Prostate gland (tissue), 2 donors: ENCODE data around the gene MPZL2. TPM values are rescaled to one million over a fixed set of nuclear protein-coding genes. Genes with fewer than 3 reads are reported as not detected.

Experiments used
- DNase-seq: peaks from one replicate; pipeline ENCODE4 v3.0.0-alpha.2; 2019; ENCODE audit warnings: low spot score
- H3K27ac ChIP-seq, 2 donors: fragments of 200-600 bp; sonication (generic); 2 replicates each; pipeline ENCODE4 v1.5.1; 2017 to 2019
- H3K27me3 ChIP-seq: fragments of 200-600 bp; sonication (generic); replicated peaks from 2 replicates; pipeline ENCODE4 v1.5.1; 2019; ENCODE audit not compliant: insufficient read depth
- H3K36me3 ChIP-seq, 2 donors: fragments of 200-600 bp; sonication (generic); 1 replicate in 1 of 2; 2 replicates in 1 of 2; pipeline versions ENCODE4 v1.5.1 to v1.8.1; 2017 to 2019
- H3K4me1 ChIP-seq: fragments of 200-600 bp; sonication (generic); replicated peaks from 2 replicates; pipeline ENCODE4 v1.5.1; 2019
- H3K4me3 ChIP-seq, 2 donors: fragments of 200-600 bp; sonication (generic); 2 replicates each; pipeline ENCODE4 v1.5.1; 2017 to 2019
- H3K9me3 ChIP-seq: fragments of 200-600 bp; sonication (generic); 2 replicates; pipeline ENCODE4 v1.5.1; 2017
- CTCF ChIP-seq, 4 experiments: fragments of 200-600 bp in 2 of 4; fragments of 450-650 bp in 2 of 4; sonication (generic) in 2 of 4; IDR thresholded peaks; 1 replicate in 3 of 4; 2 replicates in 1 of 4; pipeline ENCODE4 v1.5.1; 2016 to 2019; ENCODE audit warnings: antibody characterized with exemption in 4 of 4, mild to moderate bottlenecking in 2 of 4, moderate library complexity in 2 of 4
- POLR2A ChIP-seq: fragments of 450-650 bp; IDR thresholded peaks from one replicate; pipeline ENCODE4 v1.6.1; 2016; ENCODE audit warnings: antibody characterized with exemption, mild to moderate bottlenecking
- POLR2AphosphoS5 ChIP-seq: sonication (generic); formaldehyde crosslinking; IDR thresholded peaks from one replicate; pipeline ENCODE4 v1.6.1; 2017; ENCODE audit warnings: antibody characterized with exemption
- WGBS: methylation state at CpG from one replicate; pipeline ENCODE4 v1.1.5; 2018; 5-methylcytosine and 5-hydroxymethylcytosine counted together
- intact Hi-C: fragments of 100-400 bp; cut with DNase I; formaldehyde crosslinking; loops from one replicate; pipeline ENCODE4 v1.14.2; 2022
- total RNA-seq, 2 donors: library from RNA; depleted of rRNA; stranded (reverse); fragments of >200 nt; gene quantifications; one replicate each; pipeline ENCODE4 v1.1.0, GENCODE V29; 2016

MPZL2 gene
- total RNA-seq, 2 donors from 2014 or later: 73.7 to 103 TPM

DNA sequence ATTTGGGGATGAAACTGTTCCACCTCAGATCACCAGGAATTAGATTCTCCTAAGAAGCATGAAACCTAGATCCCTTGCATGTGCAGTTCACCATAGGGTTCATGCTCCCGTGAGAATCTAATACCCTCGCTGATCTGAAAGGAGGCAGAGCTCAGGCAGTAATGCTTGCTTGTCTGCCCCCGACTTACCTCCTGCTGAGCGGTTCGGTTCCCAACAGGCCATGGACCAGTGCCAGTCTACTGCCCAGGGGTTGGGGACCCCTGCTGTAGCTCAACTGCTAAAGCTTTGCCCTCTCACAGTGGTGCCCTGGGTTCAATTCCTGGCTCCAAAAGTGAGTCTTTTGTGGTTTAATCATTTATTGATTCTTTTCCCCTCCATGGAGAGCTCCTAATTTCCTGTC, 42.7 kb downstream of the MPZL2 start:
- no peak for DNase-seq
- H3K36me3 ChIP-seq: no peaks in the 10 kb centered on the region
- no peaks in the 10 kb centered on the region for H3K9me3 ChIP-seq
- H3K27ac ChIP-seq: no peak overlapping the region
- H3K4me1 ChIP-seq: no peaks in the 10 kb centered on the region
- intact Hi-C loops: no loop called here
- no peaks in the 10 kb centered on the region for H3K27me3 ChIP-seq
- H3K4me3 ChIP-seq: no peak overlapping the region
- 80% methylated on average over 5 of the region's 5 CpGs for WGBS
- no peak for TF ChIP-seq POLR2AphosphoS5
- TF ChIP-seq CTCF (IDR thresholded peaks at IDR 0.05): no peak
- TF ChIP-seq POLR2A: no peak

DNA sequence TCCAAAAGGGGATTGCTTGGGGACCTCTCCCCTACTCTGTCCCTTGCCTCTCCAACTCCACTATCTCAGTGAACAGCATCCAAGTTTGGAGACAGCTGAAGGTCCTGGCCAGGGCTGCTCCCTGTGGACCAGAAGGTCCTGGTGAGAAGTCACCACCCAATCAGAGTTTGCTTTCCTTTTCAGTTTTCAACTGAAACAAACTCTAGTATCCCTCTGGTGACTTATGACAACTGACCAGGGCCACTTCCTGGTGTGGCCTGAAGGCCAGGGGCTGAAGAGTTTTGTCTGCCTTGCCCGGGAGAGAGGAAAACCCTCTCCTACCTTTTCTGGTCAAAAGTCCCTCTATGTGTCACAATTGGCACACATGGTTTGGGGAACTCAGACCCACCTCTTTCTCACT, 44.4 kb downstream of the MPZL2 start:
- intact Hi-C loops: no loop called here
- Histone ChIP-seq H3K36me3 (no peaks in the 10 kb centered on the region), H3K9me3 (no peaks in the 10 kb centered on the region), H3K4me3 (no peak overlapping the region), H3K27me3 (no peaks in the 10 kb centered on the region), H3K27ac (no peak overlapping the region), H3K4me1 (no peaks in the 10 kb centered on the region)
- DNase-seq: no peak
- TF ChIP-seq POLR2AphosphoS5 (no peak), POLR2A (no peak), CTCF (IDR thresholded peaks at IDR 0.05) (no peak)
- 80% methylated on average over 1 of the region's 1 CpG for WGBS

GRCh38 chr11:118219244-118219643, 44.9 kb downstream of the MPZL2 start:
- no peak for DNase-seq
- Histone ChIP-seq H3K27ac (no peak overlapping the region), H3K4me3 (no peak overlapping the region), H3K27me3 (no peaks in the 10 kb centered on the region), H3K4me1 (no peaks in the 10 kb centered on the region), H3K36me3 (no peaks in the 10 kb centered on the region), H3K9me3 (no peaks in the 10 kb centered on the region)
- intact Hi-C loops: no loop called here
- TF ChIP-seq CTCF (IDR thresholded peaks at IDR 0.05): no peak
- TF ChIP-seq POLR2AphosphoS5: no peak
- TF ChIP-seq POLR2A: no peak

DNA sequence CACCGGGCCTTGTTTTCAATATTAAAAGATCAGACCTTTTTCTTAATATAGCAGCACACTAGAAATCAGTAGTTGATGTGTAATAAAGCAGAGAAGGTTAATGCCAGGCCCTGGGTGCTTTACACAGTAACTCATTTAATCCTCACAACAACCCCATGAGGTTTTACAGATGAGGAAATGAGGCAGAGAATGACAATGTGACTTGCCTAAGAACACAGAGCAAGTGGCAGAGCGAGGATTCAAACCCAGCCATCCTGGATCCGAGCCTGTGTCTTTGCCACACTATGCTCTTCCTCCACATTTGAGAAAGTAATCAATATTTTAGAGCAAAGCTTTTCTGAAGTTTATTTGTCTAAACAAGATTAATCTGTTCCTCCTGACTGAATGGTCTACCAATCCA, 46.5 kb downstream of the MPZL2 start:
- Histone ChIP-seq H3K27me3 (no peaks in the 10 kb centered on the region), H3K4me3 (no peak overlapping the region), H3K36me3 (no peaks in the 10 kb centered on the region), H3K4me1 (no peaks in the 10 kb centered on the region), H3K9me3 (no peaks in the 10 kb centered on the region), H3K27ac (no peak overlapping the region)
- 93% methylated on average over 3 of the region's 3 CpGs for WGBS
- TF ChIP-seq POLR2A: no peak
- TF ChIP-seq POLR2AphosphoS5: no peak
- no peak for TF ChIP-seq CTCF (IDR thresholded peaks at IDR 0.05)
- no peak for DNase-seq
- intact Hi-C loops: no loop called here

GRCh38 chr11:118216621-118217481, 47.2 kb downstream of the MPZL2 start:
- intact Hi-C loops: no loop called here
- Histone ChIP-seq H3K36me3 (no peaks in the 10 kb centered on the region), H3K4me1 (no peaks in the 10 kb centered on the region), H3K9me3 (no peaks in the 10 kb centered on the region), H3K27me3 (no peaks in the 10 kb centered on the region), H3K27ac (no peak overlapping the region), H3K4me3 (no peak overlapping the region)
- TF ChIP-seq CTCF (IDR thresholded peaks at IDR 0.05) (no peak), POLR2A (no peak), POLR2AphosphoS5 (no peak)
- DNase-seq: no peak
- WGBS: 67% methylated on average over 11 of the region's 11 CpGs
